Endothelial cell of umbilical vein (primary cell): ENCODE data around the gene ARHGAP15. TPM values are rescaled to one million over a fixed set of nuclear protein-coding genes. Genes with fewer than 3 reads are reported as not detected.

Source experiments
- BruUV-seq: library from RNA; stranded (reverse); fragments of 400-500 nt; replicated peaks from 2 replicates; lab custom pipeline; 2021; lab: Mats Ljungman, UMichigan
- CTCF ChIA-PET: fragments of 300-600, 350-600 bp; sonication (Branson Sonifier 250); formaldehyde crosslinking; loops from one replicate; lab custom pipeline; 2021; ENCODE audit warnings: antibody characterized with exemption, inconsistent platforms; lab: Charles Lee
- POLR2A ChIA-PET: fragments of 300-600, 350-600 bp; sonication (Branson Sonifier 250); formaldehyde crosslinking; loops from one replicate; lab custom pipeline; 2021; ENCODE audit warnings: antibody characterized with exemption, inconsistent platforms; lab: Charles Lee
- DNase-seq: peaks from one replicate; pipeline ENCODE4 v3.0.0-alpha.2; 2011; ENCODE audit warnings: low read depth, low spot score
- FAIRE-seq: peaks from 2 replicates; lab custom pipeline; 2011; peaks lifted over from hg19 to GRCh38; lab: Jason Lieb, UNC
- H2AFZ ChIP-seq: 2 replicates; pipeline ENCODE4 v1.6.0; 2012; ENCODE audit warnings: low read depth, low read length, control low read depth, inconsistent platforms
- H3K27ac ChIP-seq: 2 replicates; pipeline ENCODE4 v1.5.1; 2011; ENCODE audit warnings: low read depth, mild to moderate bottlenecking, control low read depth, low read length, moderate library complexity; ENCODE audit not compliant: insufficient read depth
- H3K27me3 ChIP-seq, 2 experiments: 2 replicates each; pipeline versions ENCODE4 v1.6.0 to v1.6.1; 2011; ENCODE audit warnings: low read length in 2 of 2, mixed read lengths in 1 of 2; ENCODE audit not compliant: control insufficient read depth in 2 of 2, insufficient read depth in 2 of 2
- H3K36me3 ChIP-seq, 2 experiments: 2 replicates in 1 of 2; 3 replicates in 1 of 2; pipeline ENCODE4 v1.5.1; 2011; ENCODE audit warnings: low read length in 2 of 2, mild to moderate bottlenecking in 1 of 2, moderate library complexity in 1 of 2; ENCODE audit not compliant: control insufficient read depth in 2 of 2, insufficient read depth in 2 of 2; ENCODE audit errors: extremely low read depth in 1 of 2
- H3K4me1 ChIP-seq: 3 replicates; pipeline ENCODE4 v1.5.1; 2011; ENCODE audit warnings: mild to moderate bottlenecking, low read length; ENCODE audit not compliant: control insufficient read depth, insufficient read depth; ENCODE audit errors: extremely low read depth
- H3K4me2 ChIP-seq: 2 replicates; pipeline ENCODE4 v1.6.1; 2011; ENCODE audit warnings: low read length, control low read depth, mixed read lengths; ENCODE audit not compliant: insufficient read depth
- H3K4me3 ChIP-seq, 3 experiments: fragments of 200-600 bp in 1 of 3; sonication (generic), shearing (Covaris generic) in 1 of 3; replicated peaks in 1 of 3; 2 replicates each; pipeline ENCODE4 v1.5.1; 2011 to 2016; ENCODE audit warnings: control low read depth in 3 of 3, low read length in 3 of 3, mild to moderate bottlenecking in 2 of 3, inconsistent platforms in 1 of 3, low read depth in 1 of 3, moderate library complexity in 1 of 3; ENCODE audit not compliant: insufficient read depth in 1 of 3
- H3K79me2 ChIP-seq: 2 replicates; pipeline ENCODE4 v1.6.0; 2012; ENCODE audit warnings: low read length, inconsistent platforms; ENCODE audit not compliant: control insufficient read depth, insufficient read depth
- H3K9ac ChIP-seq: replicated peaks from 2 replicates; pipeline ENCODE3; 2011; ENCODE audit warnings: low read length, control low read depth; ENCODE audit not compliant: insufficient read depth; ENCODE audit errors: extremely low read depth
- H3K9me1 ChIP-seq: replicated peaks from 3 replicates; pipeline ENCODE4 v1.6.0; 2011; ENCODE audit warnings: mild to moderate bottlenecking, low read length; ENCODE audit not compliant: control insufficient read depth, insufficient read depth; ENCODE audit errors: extremely low read depth
- H3K9me3 ChIP-seq: replicated peaks from 2 replicates; pipeline ENCODE4 v1.5.1; 2012; ENCODE audit warnings: low read length, inconsistent platforms; ENCODE audit not compliant: control insufficient read depth, insufficient read depth
- H4K20me1 ChIP-seq: replicated peaks from 2 replicates; pipeline ENCODE3; 2011; ENCODE audit warnings: mild to moderate bottlenecking, low read length; ENCODE audit not compliant: control insufficient read depth, insufficient read depth; ENCODE audit errors: extremely low read depth
- CTCF ChIP-seq, 2 donors: IDR thresholded peaks; 1 replicate in 1 of 2; 2 replicates in 1 of 2; pipeline ENCODE4 v1.5.1; 2011; ENCODE audit warnings: low read length in 2 of 2, mild to moderate bottlenecking in 2 of 2, moderate library complexity in 2 of 2, control low read depth in 1 of 2, inconsistent platforms in 1 of 2, low read depth in 1 of 2; ENCODE audit not compliant: insufficient read depth in 1 of 2; ENCODE audit errors: extremely low read depth in 1 of 2
- EZH2 ChIP-seq: IDR thresholded peaks from 2 replicates; pipeline ENCODE4 v1.6.1; 2012; ENCODE audit warnings: borderline replicate concordance, low read depth, mild to moderate bottlenecking, moderate library complexity, low read length, inconsistent platforms; ENCODE audit not compliant: severe bottlenecking
- FOS ChIP-seq: IDR thresholded peaks from 2 replicates; pipeline ENCODE4 v1.6.1; 2011; ENCODE audit warnings: mild to moderate bottlenecking, low read length, moderate library complexity, borderline replicate concordance; ENCODE audit not compliant: insufficient read depth
- GATA2 ChIP-seq: IDR thresholded peaks from 2 replicates; pipeline ENCODE4 v1.7.0; 2011; ENCODE audit warnings: low read depth, mild to moderate bottlenecking, moderate library complexity, mixed read lengths, low read length; ENCODE audit not compliant: insufficient read length, insufficient read depth
- JUN ChIP-seq: IDR thresholded peaks from 2 replicates; pipeline ENCODE4 v1.6.1; 2011; ENCODE audit warnings: borderline replicate concordance, low read depth; ENCODE audit not compliant: insufficient read length, insufficient read depth
- MAX ChIP-seq: IDR thresholded peaks from 2 replicates; pipeline ENCODE4 v1.6.1; 2011; ENCODE audit not compliant: insufficient read depth, insufficient read length
- MYC ChIP-seq: IDR thresholded peaks from one replicate; pipeline ENCODE4 v1.6.1; 2011; ENCODE audit warnings: mild to moderate bottlenecking, low read depth, low read length
- POLR2A ChIP-seq: IDR thresholded peaks from 2 replicates; pipeline ENCODE4 v1.6.1; 2012; ENCODE audit warnings: low read depth, mild to moderate bottlenecking, control low read depth, low read length
- POLR2AphosphoS5 ChIP-seq: IDR thresholded peaks from 2 replicates; pipeline ENCODE4 v1.6.1; 2012; ENCODE audit warnings: low read depth, mild to moderate bottlenecking, control low read depth, low read length, moderate library complexity; ENCODE audit not compliant: insufficient read depth
- dilution Hi-C: fragments of 300-500 bp; cut with MboI; formaldehyde crosslinking; loops from one replicate; pipeline ENCODE4 v1.15.0; 2019; ENCODE audit warnings: low sequenced_read_pairs; ENCODE audit not compliant: extremely low pct_ligation_motif_present
- intact Hi-C: fragments of 100-400 bp; cut with micrococcal nuclease; formaldehyde crosslinking; loops from one replicate; pipeline ENCODE4 v1.10.0; 2022
- polyA plus RNA-seq, 4 experiments: library from polyadenylated mRNA; depleted of rRNA in 3 of 4; stranded (reverse) in 3 of 4; unstranded in 1 of 4; fragments of >200 nt; gene quantifications; 2 replicates each; pipeline versions ENCODE4 v1.2.1 to v1.2.3, GENCODE V29; 2011 to 2012; ENCODE audit warnings: missing spikeins in 1 of 4
- total RNA-seq: library from RNA; stranded (reverse); gene quantifications from 2 replicates; pipeline ENCODE4 v1.2.3, GENCODE V29; 2021

Gene ARHGAP15
- total and polyA plus RNA-seq, 2 donors (not counting 3 experiments of a cell fraction or from before 2014, with no cell fraction given), result not detected

GRCh38 chr2:143744114-143744513 is 614.9 kb downstream of the ARHGAP15 start:
- TF ChIP-seq MYC, result no peak
- no peak for TF ChIP-seq EZH2
- no peak for TF ChIP-seq GATA2
- no peak for TF ChIP-seq JUN
- no peak for TF ChIP-seq POLR2AphosphoS5
- TF ChIP-seq FOS, result no peak
- no peak for TF ChIP-seq POLR2A
- TF ChIP-seq CTCF (IDR thresholded peaks at IDR 0.05; ENCODE audit: extremely low read depth in 1 of 2, insufficient read depth in 1 of 2, low read depth in 1 of 2, low read length in 2 of 2), result no peak
- no peak for TF ChIP-seq MAX
- no peak overlapping the region for H3K9ac ChIP-seq
- no peaks in the 10 kb centered on the region for H3K9me3 ChIP-seq
- CTCF ChIA-PET, result no interaction called here
- no peaks in the 10 kb centered on the region for H3K4me1 ChIP-seq
- no peak overlapping the region for H3K27ac ChIP-seq
- dilution Hi-C loops, result no loop called here
- no TSS peak for BruUV-seq
- H3K36me3 ChIP-seq, result no peaks in the 10 kb centered on the region
- no peak overlapping the region for H3K4me3 ChIP-seq
- intact Hi-C loops, result no loop called here
- no peak overlapping the region for H3K4me2 ChIP-seq
- FAIRE-seq (no peak), DNase-seq (no peak)
- H4K20me1 ChIP-seq, result no peaks in the 10 kb centered on the region
- H3K79me2 ChIP-seq, result no peaks in the 10 kb centered on the region
- no peak overlapping the region for H2AFZ ChIP-seq
- POLR2A ChIA-PET, result no interaction called here
- no peaks in the 10 kb centered on the region for H3K9me1 ChIP-seq
- H3K27me3 ChIP-seq, result no peaks in the 10 kb centered on the region
